Lower leg skin (tissue), 4 donors: ENCODE results near the gene UBASH3B. TPM values are rescaled to one million over a fixed set of nuclear protein-coding genes. Genes with fewer than 3 reads are reported as not detected.

Experiments used
- DNase-seq, 2 donors: peaks; one replicate each; pipeline ENCODE4 v3.0.0-alpha.2; 2019; ENCODE audit warnings: low spot score in 2 of 2
- H3K4me3 ChIP-seq: fragments of 200-600 bp; sonication (generic); 2 replicates; pipeline ENCODE4 v1.5.1; 2017; ENCODE audit warnings: mild to moderate bottlenecking, low read depth; ENCODE audit not compliant: poor library complexity, severe bottlenecking
- POLR2A ChIP-seq, 2 donors: fragments of 450-650 bp; IDR thresholded peaks; one replicate each; pipeline ENCODE4 v1.6.1; 2016 to 2017; ENCODE audit warnings: antibody characterized with exemption in 2 of 2, mild to moderate bottlenecking in 1 of 2, moderate library complexity in 1 of 2
- WGBS, 2 donors: methylation state at CpG; one replicate each; pipeline ENCODE4 v1.1.5; 2018; 5-methylcytosine and 5-hydroxymethylcytosine counted together
- intact Hi-C: fragments of 100-400 bp; cut with DNase I; formaldehyde crosslinking; loops from one replicate; pipeline ENCODE4 v1.15.0; 2023; ENCODE audit warnings: low total_unique reads
- total RNA-seq, 4 donors: library from RNA; depleted of rRNA; stranded (reverse); fragments of >200 nt; gene quantifications; one replicate each; pipeline ENCODE4 v1.1.0, GENCODE V29; 2016
- TF ChIP-seq, protein P1 (sequence below), 3 donors: fragments of 450-650 bp; IDR thresholded peaks; one replicate each; pipeline ENCODE4 v1.5.1; 2016; ENCODE audit warnings: antibody characterized with exemption in 3 of 3, mild to moderate bottlenecking in 3 of 3, moderate library complexity in 2 of 3

The UBASH3B gene
- total RNA-seq, 4 donors from 2014 or later: 14.2 to 58.4 (median 35.6) TPM

DNA sequence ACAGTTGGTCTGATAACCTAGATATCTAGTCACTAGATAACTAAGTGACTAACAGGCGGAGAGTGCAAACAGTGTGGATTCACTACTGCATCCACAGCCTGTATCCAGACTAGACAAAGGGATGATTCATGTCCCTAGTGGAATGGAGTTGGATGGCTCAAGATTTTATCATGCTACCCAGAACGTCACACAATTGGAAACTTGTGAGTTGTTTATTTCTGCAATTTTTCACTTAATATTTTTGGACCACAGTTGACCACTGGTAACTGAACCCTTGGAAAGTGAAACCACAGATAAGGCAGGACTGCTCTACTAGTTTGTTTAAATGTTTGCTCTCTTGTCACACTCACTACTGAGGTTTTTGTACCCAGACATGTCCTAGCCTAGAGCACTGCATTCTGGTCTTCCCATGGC lies 76.0 kb downstream of the UBASH3B start:
- DNase-seq: no peak
- H3K4me3 ChIP-seq: no peak overlapping the region
- TF ChIP-seq, protein P1, sequence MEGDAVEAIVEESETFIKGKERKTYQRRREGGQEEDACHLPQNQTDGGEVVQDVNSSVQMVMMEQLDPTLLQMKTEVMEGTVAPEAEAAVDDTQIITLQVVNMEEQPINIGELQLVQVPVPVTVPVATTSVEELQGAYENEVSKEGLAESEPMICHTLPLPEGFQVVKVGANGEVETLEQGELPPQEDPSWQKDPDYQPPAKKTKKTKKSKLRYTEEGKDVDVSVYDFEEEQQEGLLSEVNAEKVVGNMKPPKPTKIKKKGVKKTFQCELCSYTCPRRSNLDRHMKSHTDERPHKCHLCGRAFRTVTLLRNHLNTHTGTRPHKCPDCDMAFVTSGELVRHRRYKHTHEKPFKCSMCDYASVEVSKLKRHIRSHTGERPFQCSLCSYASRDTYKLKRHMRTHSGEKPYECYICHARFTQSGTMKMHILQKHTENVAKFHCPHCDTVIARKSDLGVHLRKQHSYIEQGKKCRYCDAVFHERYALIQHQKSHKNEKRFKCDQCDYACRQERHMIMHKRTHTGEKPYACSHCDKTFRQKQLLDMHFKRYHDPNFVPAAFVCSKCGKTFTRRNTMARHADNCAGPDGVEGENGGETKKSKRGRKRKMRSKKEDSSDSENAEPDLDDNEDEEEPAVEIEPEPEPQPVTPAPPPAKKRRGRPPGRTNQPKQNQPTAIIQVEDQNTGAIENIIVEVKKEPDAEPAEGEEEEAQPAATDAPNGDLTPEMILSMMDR (IDR thresholded peaks at IDR 0.05): no peak
- no peak for TF ChIP-seq POLR2A (IDR thresholded peaks at IDR 0.05)
- WGBS, 2 donors: 70 to 74% methylated on average over 2 of the region's 2 CpGs
- intact Hi-C loops: no loop called here

DNA sequence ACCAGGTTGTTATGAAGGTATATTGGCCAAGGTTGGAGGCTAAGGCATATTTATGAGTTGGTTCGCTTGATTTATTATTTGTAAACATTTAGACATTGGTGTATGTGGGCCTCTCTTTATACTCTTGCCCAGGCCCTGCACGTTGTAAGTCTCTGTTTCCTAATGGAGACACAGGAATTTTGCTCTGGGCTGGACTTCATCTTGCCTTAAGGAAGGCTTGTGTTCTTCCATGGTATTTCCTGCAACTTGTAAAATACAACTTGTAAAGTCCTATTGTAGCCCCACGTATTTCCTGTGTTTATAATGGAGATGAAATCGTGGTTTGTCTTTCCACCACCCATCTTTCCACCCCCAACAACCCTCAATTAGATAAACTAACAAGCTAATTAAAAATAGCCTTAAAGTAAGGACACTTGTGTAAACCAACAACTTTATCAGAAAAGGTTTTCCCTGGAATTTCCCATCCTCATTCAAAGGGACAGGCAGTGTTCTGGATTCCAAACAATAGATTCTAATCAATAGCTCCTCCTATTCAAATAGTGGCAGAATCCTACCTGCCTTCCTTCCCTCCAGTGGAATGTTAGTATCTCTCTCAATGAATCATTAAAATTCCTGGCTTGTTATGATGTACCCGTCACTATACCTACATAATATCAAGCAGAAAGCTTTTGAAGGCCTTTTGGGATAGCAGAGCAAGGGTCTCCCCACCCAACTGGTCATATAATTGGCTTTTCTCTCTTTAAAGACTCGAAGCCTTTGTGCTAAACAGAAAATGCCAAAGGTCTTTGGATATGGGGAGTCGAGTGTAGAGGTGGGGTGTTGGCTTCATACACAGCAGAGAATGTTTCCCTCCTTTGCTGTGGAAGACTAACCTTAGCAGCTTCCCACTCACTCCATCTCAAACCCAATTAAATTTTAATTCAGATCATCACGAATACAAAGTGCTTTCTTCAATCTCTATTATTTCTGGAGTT lies 77.1 kb downstream of the UBASH3B start:
- WGBS, 2 donors: 66 to 76% methylated on average over 8 of the region's 8 CpGs
- TF ChIP-seq POLR2A (IDR thresholded peaks at IDR 0.05): no peak
- TF ChIP-seq, protein P1 (IDR thresholded peaks at IDR 0.05): no peak
- intact Hi-C loops: no loop called here
- no peak for DNase-seq
- H3K4me3 ChIP-seq: no peak overlapping the region

DNA sequence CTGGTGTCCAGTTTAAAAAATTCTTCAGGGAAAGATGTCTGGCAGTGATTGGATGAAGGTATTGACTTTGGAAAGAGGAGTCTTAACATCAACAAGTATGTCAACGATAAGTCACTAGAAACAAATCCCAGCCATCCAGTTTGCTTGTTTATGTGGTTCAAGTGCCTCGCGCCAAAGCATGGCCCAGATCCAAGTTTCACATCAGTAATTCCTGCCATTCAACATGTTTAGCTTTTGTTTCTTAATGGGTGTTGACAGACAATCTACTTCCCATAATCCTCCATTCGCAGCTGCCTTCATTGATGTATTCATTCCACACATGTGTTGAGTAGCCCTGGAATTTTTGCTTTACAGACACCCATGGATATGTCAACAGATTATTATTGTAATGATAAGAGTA lies 77.8 kb downstream of the UBASH3B start:
- 36 to 42% methylated on average over 4 of the region's 4 CpGs for WGBS, 2 donors
- DNase-seq: peak in 1 of 2 donors; percentile 34
- TF ChIP-seq POLR2A (IDR thresholded peaks at IDR 0.05): no peak
- TF ChIP-seq, protein P1 (IDR thresholded peaks at IDR 0.05): no peak
- no peak overlapping the region for H3K4me3 ChIP-seq
- intact Hi-C loops: no loop called here

DNA sequence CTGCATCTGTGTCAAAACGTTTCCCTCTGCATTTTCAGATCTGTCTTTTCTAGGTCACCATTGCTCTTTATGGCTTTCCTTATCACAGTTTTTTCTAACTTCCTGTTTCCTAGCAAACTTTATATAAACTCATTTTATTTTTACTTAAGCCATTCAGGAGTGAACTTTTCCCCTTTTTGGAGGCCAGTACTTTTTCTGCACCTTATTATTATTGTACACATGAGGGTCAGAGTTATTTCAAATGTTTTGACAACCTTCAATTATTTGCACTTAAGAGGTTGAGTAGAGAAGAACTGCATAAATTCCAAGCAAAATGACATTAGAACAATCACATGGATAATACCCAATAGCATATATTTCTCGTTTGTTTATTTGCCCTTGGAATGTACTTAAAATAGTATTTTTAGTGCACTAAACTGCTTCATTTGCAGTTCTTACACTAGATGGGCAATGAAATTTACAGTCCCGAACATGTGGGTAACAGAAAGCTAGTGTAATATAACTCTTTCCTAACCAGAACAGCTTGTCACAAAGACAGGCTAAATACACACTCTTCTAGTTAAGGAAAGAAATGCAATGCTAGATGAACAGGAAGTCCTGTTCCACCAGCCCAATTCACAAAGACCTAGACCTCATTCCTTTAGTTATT lies 79.5 kb downstream of the UBASH3B start:
- TF ChIP-seq, protein P1 (IDR thresholded peaks at IDR 0.05): no peak
- no peak for TF ChIP-seq POLR2A (IDR thresholded peaks at IDR 0.05)
- no peak overlapping the region for H3K4me3 ChIP-seq
- no peak for DNase-seq
- 37 to 38% methylated on average over 3 of the region's 3 CpGs for WGBS, 2 donors
- intact Hi-C loops: no loop called here

DNA sequence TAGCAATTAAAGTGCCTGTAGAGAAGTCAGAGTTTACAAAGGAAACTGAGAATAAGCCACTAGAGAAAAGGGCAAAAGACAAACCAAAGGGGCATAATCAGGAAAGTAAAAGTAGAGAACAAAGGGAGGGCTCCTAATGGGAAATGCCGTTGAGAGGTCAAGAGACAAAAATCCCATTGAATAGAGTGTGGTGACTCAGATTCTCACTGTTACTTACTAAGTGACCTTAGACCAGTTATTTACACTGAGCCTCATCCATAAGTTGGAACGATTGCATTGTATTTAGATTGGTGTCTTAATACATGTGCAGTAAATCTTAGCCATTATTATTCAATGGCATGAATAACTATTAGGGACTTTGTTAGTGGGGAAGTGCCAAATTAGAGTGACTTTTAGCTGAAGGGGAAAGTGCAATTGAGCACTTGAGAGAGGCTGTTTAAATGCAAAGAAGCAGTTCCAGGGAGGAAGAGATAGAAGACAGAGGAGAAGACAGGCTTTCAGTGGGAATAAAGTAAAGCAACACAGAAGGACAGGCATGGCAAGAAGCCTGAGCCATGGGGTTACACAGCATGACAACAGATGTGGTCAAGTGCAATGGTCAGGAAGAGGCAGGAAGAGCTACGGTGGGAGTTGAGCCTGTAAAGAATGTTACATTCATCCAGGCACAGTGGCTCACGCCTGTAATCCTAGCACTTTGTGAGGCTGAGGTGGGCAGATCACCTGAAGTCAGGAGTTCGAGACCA lies 82.6 kb downstream of the UBASH3B start:
- no peak overlapping the region for H3K4me3 ChIP-seq
- no peak for TF ChIP-seq POLR2A (IDR thresholded peaks at IDR 0.05)
- TF ChIP-seq, protein P1 (IDR thresholded peaks at IDR 0.05): no peak
- no peak for DNase-seq
- intact Hi-C loops: no loop called here
- 66 to 77% methylated on average over 5 of the region's 5 CpGs for WGBS, 2 donors
